IMR-90 (cell line): Measurements from ENCODE around the gene PRKACB. TPM values are rescaled to one million over a fixed set of nuclear protein-coding genes. Genes with fewer than 3 reads are reported as not detected.
A peak's percentile ranks its signal among the peaks of the same experiment; 100 is the strongest.

Experiments used
- ATAC-seq: fragments of 200-7000 bp; cut with Tn5 transposase; 2 replicates; pipeline ENCODE4 v1.9.1; 2020; ENCODE audit warnings: low read depth, mild to moderate bottlenecking, moderate library complexity
- Bru-seq: library from RNA; stranded (reverse); fragments of 400-500 nt; gene quantifications from one replicate; lab custom pipeline; 2021; lab: Mats Ljungman, UMichigan
- BruChase-seq, 2 experiments: library from RNA; stranded (reverse); fragments of 400-500 nt; gene quantifications; one replicate each; lab custom pipeline; 2021; lab: Mats Ljungman, UMichigan
- BruUV-seq: library from RNA; stranded (reverse); fragments of 400-500 nt; replicated peaks from 2 replicates; lab custom pipeline; 2021; lab: Mats Ljungman, UMichigan
- CTCF ChIA-PET: fragments of 300-600 bp; formaldehyde crosslinking; extraction: SDS; loops from one replicate; lab custom pipeline; 2021; ENCODE audit warnings: antibody characterized with exemption; lab: Yijun Ruan, JAX
- POLR2A ChIA-PET: fragments of 300-600 bp; sonication (Branson Sonifier 250); formaldehyde crosslinking; loops from one replicate; lab custom pipeline; 2022; ENCODE audit warnings: antibody characterized with exemption; ENCODE audit not compliant: unreplicated experiment; lab: Charles Lee
- DNase-seq: peaks from one replicate; pipeline ENCODE4 v3.0.0; 2013
- H2AFZ ChIP-seq: replicated peaks from 2 replicates; pipeline ENCODE3; 2013; ENCODE audit warnings: low read length, mild to moderate bottlenecking; ENCODE audit not compliant: poor library complexity
- H2AK5ac ChIP-seq: 2 replicates; pipeline ENCODE4 v1.6.1; 2013; ENCODE audit warnings: low read depth, low read length, inconsistent platforms
- H2AK9ac ChIP-seq: replicated peaks from 2 replicates; pipeline ENCODE3; 2013; ENCODE audit warnings: mild to moderate bottlenecking, low read depth, low read length, moderate library complexity; ENCODE audit not compliant: poor library complexity
- H2BK120ac ChIP-seq: 2 replicates; pipeline ENCODE4 v1.6.1; 2013; ENCODE audit warnings: low read depth, low read length, inconsistent platforms
- H2BK15ac ChIP-seq: 3 replicates; pipeline ENCODE4 v1.6.1; 2013; ENCODE audit warnings: low read depth, low read length, inconsistent platforms
- H2BK20ac ChIP-seq: 2 replicates; pipeline ENCODE4 v1.6.1; 2013; ENCODE audit warnings: low read depth, mild to moderate bottlenecking, inconsistent platforms, low read length, moderate library complexity
- H2BK5ac ChIP-seq: 2 replicates; pipeline ENCODE4 v1.6.1; 2013; ENCODE audit warnings: mild to moderate bottlenecking, low read depth, low read length, inconsistent platforms; ENCODE audit not compliant: poor library complexity, severe bottlenecking
- H3K14ac ChIP-seq: replicated peaks from 2 replicates; pipeline ENCODE4 v1.6.1; 2013; ENCODE audit warnings: low read depth, low read length, inconsistent platforms
- H3K18ac ChIP-seq: 2 replicates; pipeline ENCODE4 v1.6.1; 2013; ENCODE audit warnings: low read depth, low read length, control low read depth
- H3K23ac ChIP-seq: 2 replicates; pipeline ENCODE4 v1.6.1; 2013; ENCODE audit warnings: low read depth, low read length, inconsistent platforms
- H3K27ac ChIP-seq: 2 replicates; pipeline ENCODE4 v1.5.1; 2013; ENCODE audit warnings: mild to moderate bottlenecking, control low read depth, low read length; ENCODE audit not compliant: insufficient read depth
- H3K27me3 ChIP-seq: 2 replicates; pipeline ENCODE4 v1.6.1; 2013; ENCODE audit warnings: low read length; ENCODE audit not compliant: control insufficient read depth, insufficient read depth
- H3K36me3 ChIP-seq: 2 replicates; pipeline ENCODE4 v1.6.1; 2013; ENCODE audit warnings: low read length, mixed read lengths; ENCODE audit not compliant: control insufficient read depth, insufficient read depth
- H3K4ac ChIP-seq: 2 replicates; pipeline ENCODE4 v1.6.1; 2013; ENCODE audit warnings: low read depth, low read length, inconsistent platforms
- H3K4me1 ChIP-seq: 2 replicates; pipeline ENCODE4 v1.6.1; 2013; ENCODE audit warnings: low read length, mixed read lengths; ENCODE audit not compliant: control insufficient read depth, insufficient read depth
- H3K4me2 ChIP-seq: 2 replicates; pipeline ENCODE4 v1.6.1; 2013; ENCODE audit warnings: low read depth, mild to moderate bottlenecking, control low read depth, low read length, moderate library complexity
- H3K4me3 ChIP-seq: 2 replicates; pipeline ENCODE4 v1.5.1; 2013; ENCODE audit warnings: low read depth, mild to moderate bottlenecking, control low read depth, low read length, moderate library complexity; ENCODE audit not compliant: insufficient read depth
- H3K56ac ChIP-seq: 2 replicates; pipeline ENCODE4 v1.6.1; 2013; ENCODE audit warnings: low read length, inconsistent platforms; ENCODE audit not compliant: insufficient read depth; ENCODE audit errors: extremely low read depth
- H3K79me1 ChIP-seq, 2 experiments: 2 replicates each; pipeline ENCODE4 v1.6.1; 2013; ENCODE audit warnings: low read length in 2 of 2, inconsistent platforms in 1 of 2, low read depth in 1 of 2
- H3K9ac ChIP-seq: 2 replicates; pipeline ENCODE4 v1.6.1; 2013; ENCODE audit warnings: low read depth, low read length, control low read depth
- H3K9me1 ChIP-seq: 2 replicates; pipeline ENCODE4 v1.6.1; 2013; ENCODE audit warnings: low read length, inconsistent platforms; ENCODE audit not compliant: insufficient read depth
- H3K9me3 ChIP-seq: 2 replicates; pipeline ENCODE4 v1.6.1; 2013; ENCODE audit warnings: low read length; ENCODE audit not compliant: control insufficient read depth, insufficient read depth
- H4K20me1 ChIP-seq: 2 replicates; pipeline ENCODE4 v1.6.1; 2013; ENCODE audit warnings: low read length, inconsistent platforms; ENCODE audit not compliant: insufficient read depth
- H4K5ac ChIP-seq: 2 replicates; pipeline ENCODE4 v1.6.1; 2013; ENCODE audit warnings: mild to moderate bottlenecking, low read depth, low read length, control low read depth
- H4K8ac ChIP-seq, 2 experiments: 2 replicates each; pipeline ENCODE4 v1.6.1; 2013; ENCODE audit warnings: low read depth in 2 of 2, low read length in 2 of 2, control low read depth in 1 of 2, inconsistent platforms in 1 of 2
- H4K91ac ChIP-seq: 2 replicates; pipeline ENCODE4 v1.6.1; 2013; ENCODE audit warnings: low read depth, low read length, inconsistent platforms; ENCODE audit not compliant: insufficient read depth
- BHLHE40 ChIP-seq: fragments of 150-350 bp; IDR thresholded peaks from 2 replicates; pipeline ENCODE4 v1.6.1; 2016; ENCODE audit warnings: mild to moderate bottlenecking, low read depth, low read length
- CHD1 ChIP-seq: IDR thresholded peaks from 2 replicates; pipeline ENCODE4 v1.6.1; 2012; ENCODE audit warnings: low read depth, low read length, improper control_type of control experiment
- FOS ChIP-seq: fragments of 150-350 bp; IDR thresholded peaks from 2 replicates; pipeline ENCODE4 v1.6.1; 2016; ENCODE audit warnings: low read depth, low read length
- MAFK ChIP-seq: IDR thresholded peaks from 2 replicates; pipeline ENCODE4 v1.6.1; 2012; ENCODE audit warnings: low read depth, low read length, improper control_type of control experiment
- NFE2L2 ChIP-seq: fragments of 150-350 bp; IDR thresholded peaks from 2 replicates; pipeline ENCODE4 v1.6.1; 2016; ENCODE audit warnings: low read depth, mild to moderate bottlenecking, low read length
- RAD21 ChIP-seq: IDR thresholded peaks from 2 replicates; pipeline ENCODE4 v1.6.1; 2012; ENCODE audit warnings: low read length, improper control_type of control experiment
- RFX5 ChIP-seq: IDR thresholded peaks from 2 replicates; pipeline ENCODE4 v1.8.0; 2012; ENCODE audit warnings: low read depth, mild to moderate bottlenecking, low read length, moderate library complexity
- WGBS, 2 experiments: methylation state at CpG; one replicate each; pipeline versions ENCODE4 v1.1.5 to v1.1.7; 2013; ENCODE audit warnings: missing lambda C conversion rate in 2 of 2; ENCODE audit not compliant: insufficient read length in 1 of 2; ENCODE audit errors: extremely low coverage in 2 of 2; 5-methylcytosine and 5-hydroxymethylcytosine counted together
- dilution Hi-C: fragments of 300-500 bp; cut with HindIII; formaldehyde crosslinking; loops from one replicate; pipeline ENCODE4 v1.14.3; 2018; ENCODE audit warnings: low sequenced_read_pairs; ENCODE audit not compliant: unreplicated experiment
- in situ Hi-C: fragments of 300-500 bp; cut with MboI; formaldehyde crosslinking; loops from 3 replicates; pipeline ENCODE4 v1.14.3; 2019; ENCODE audit warnings: low sequenced_read_pairs, inconsistent platforms, mixed read lengths
- intact Hi-C: fragments of 100-400 bp; cut with micrococcal nuclease; formaldehyde crosslinking; loops from 2 replicates; pipeline ENCODE4 v1.10.0; 2022
- long read RNA-seq: library from polyadenylated mRNA; unstranded; transcript quantifications from one replicate; pipeline ENCODE4 v2.0.0, GENCODE V29; 2021; ENCODE audit not compliant: unreplicated experiment
- polyA plus RNA-seq, 3 experiments: library from polyadenylated mRNA; depleted of rRNA; stranded (reverse); fragments of >200 nt; gene quantifications; 2 replicates each; pipeline ENCODE4 v1.2.3, GENCODE V29; 2012; ENCODE audit warnings: low replicate concordance in 1 of 3
- total RNA-seq: library from RNA; depleted of rRNA; stranded (reverse); fragments of >200 nt; gene quantifications from 2 replicates; pipeline ENCODE4 v1.2.3, GENCODE V29; 2012; rRNA removed
- TF ChIP-seq, protein P1 (sequence below): fragments of 150-350 bp; IDR thresholded peaks from 2 replicates; pipeline ENCODE4 v1.6.1; 2016; ENCODE audit warnings: low read depth, mild to moderate bottlenecking, low read length, moderate library complexity, borderline replicate concordance
- TF ChIP-seq, protein P2 (sequence below): fragments of 150-350 bp; IDR thresholded peaks from 2 replicates; pipeline ENCODE4 v1.6.1; 2017; ENCODE audit warnings: mild to moderate bottlenecking, antibody characterized with exemption, low read length, low read depth
- TF ChIP-seq, protein P3 (sequence below): conservative IDR thresholded peaks from 2 replicates; pipeline ENCODE4 v1.5.1; 2012; ENCODE audit warnings: mild to moderate bottlenecking, low read depth, low read length, improper control_type of control experiment

The PRKACB gene
- 8.2 and 14.2 TPM in 2 replicates for total RNA-seq
- polyA plus RNA-seq (2012; rRNA removed), result 5.8 and 8.3 TPM in 2 replicates
- polyA plus RNA-seq (2012; cell fraction: cytosol; rRNA removed), result 1.3 and 1.7 TPM in 2 replicates
- 0.59 and 7.0 TPM in 2 replicates for polyA plus RNA-seq (2012; cell fraction: nucleus; rRNA removed; ENCODE audit: low replicate concordance)
- percentile 73 among the genes with signal in this experiment for Bru-seq, nascent RNA
- BruChase-seq, experiment 1, labeled RNA remaining after a 6-hour chase, result percentile 60 among the genes with signal in this experiment
- BruChase-seq, experiment 2, labeled RNA remaining after a 2-hour chase, result percentile 72 among the genes with signal in this experiment
- long read RNA-seq, full-length matches to known transcripts, result 58 of 66 reads
- long read RNA-seq, partial matches to known transcripts, result 1 of 66 reads
- long read RNA-seq, other reads (novel, unspliced or antisense), result 7 of 66 reads

DNA sequence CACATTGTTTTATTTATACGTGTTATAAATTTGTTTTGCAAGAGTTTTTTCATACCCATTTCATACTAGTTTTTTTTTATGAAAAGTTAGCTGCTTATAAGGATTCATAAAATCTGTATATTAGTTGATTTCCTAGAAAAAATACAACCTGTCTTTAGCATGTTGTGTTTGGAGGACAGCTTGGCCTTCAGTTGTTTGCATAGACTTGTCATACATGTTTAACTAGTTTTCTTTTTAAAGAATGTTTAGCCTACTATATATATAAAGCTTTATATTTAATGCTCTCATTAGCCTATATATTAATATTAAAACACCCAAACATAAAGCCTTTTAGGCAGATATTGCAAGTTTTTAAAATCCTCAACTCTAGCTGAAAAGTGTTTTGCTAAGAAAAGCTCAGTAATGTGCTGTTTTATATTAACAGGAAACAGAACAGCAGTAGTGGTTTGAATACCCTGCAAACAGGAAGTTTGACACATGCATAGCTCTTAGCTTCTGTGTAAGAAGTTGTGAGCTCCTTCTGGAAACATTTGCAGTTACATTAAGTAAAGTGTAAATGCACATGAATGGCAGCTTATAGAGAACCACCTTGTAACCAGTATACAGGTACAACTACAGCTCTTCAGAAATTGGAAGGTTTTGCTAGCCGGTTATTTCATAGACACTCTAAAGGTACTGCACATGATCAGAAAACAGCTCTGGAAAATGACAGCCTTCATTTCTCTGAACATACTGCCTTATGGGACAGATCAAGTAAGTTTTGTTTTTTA, at the start of gene PRKACB:
PRKACB (plus strand) TSS at position 476 of the 770 bp plus-strand sequence; CDS start at position 567, 91 bp downstream.
- peak; percentile 62 for DNase-seq
- Histone ChIP-seq H2AFZ (no peak within 1 kb of the TSS), H3K4ac (peak within 1 kb of the TSS; percentile 50; the same call in 1 of the 2 replicates), H2BK5ac (peak within 1 kb of the TSS; percentile 76), H2AK5ac (no peak within 1 kb of the TSS), H3K9me1 (no peaks in the 10 kb centered on the region), H3K9me3 (no peaks in the 10 kb centered on the region), H4K20me1 (no peaks in the 10 kb centered on the region), H3K27me3 (no peaks in the 10 kb centered on the region), H4K91ac (no peak within 1 kb of the TSS), H2BK120ac (peak within 1 kb of the TSS; percentile 38; the same call in 1 of the 2 replicates), H3K9ac (no peak within 1 kb of the TSS), H3K56ac (no peak within 1 kb of the TSS), H3K36me3 (no peaks in the 10 kb centered on the region), H3K4me3 (no peak within 1 kb of the TSS), H3K4me1 (peaks cover 5% of the 10 kb centered on the region), H2BK15ac (peak within 1 kb of the TSS; percentile 41; the same call in 1 of the 3 replicates), H3K18ac (peak within 1 kb of the TSS; percentile 85; the same call in 1 of the 2 replicates), H4K5ac (peak within 1 kb of the TSS; percentile 85; the same call in 1 of the 2 replicates), H3K79me1 (peaks cover 6 to 13% of the 10 kb centered on the region in 2 experiments; a peak in 3 of 4 replicates), H2AK9ac (no peak within 1 kb of the TSS), H3K23ac (peak within 1 kb of the TSS; percentile 11; the same call in 1 of the 2 replicates), H3K4me2 (peak within 1 kb of the TSS; percentile 76; the same call in 1 of the 2 replicates), H4K8ac (peak within 1 kb of the TSS; percentile 16 to 60; a peak in 2 of 4 replicates), H3K14ac (peak within 1 kb of the TSS; percentile 58; the same call in 1 of the 2 replicates), H3K27ac (no peak within 1 kb of the TSS), H2BK20ac (peak within 1 kb of the TSS; percentile 75; the same call in 1 of the 2 replicates)
- POLR2A ChIA-PET, result interaction anchor here (0.6 kb wide), 1 partner anchor 222 kb away, joined by 3 read pairs; no protein-coding TSS in a partner anchor
- CTCF ChIA-PET, result interaction anchor here (0.6 to 1.5 kb wide), 6 partner anchors 158 to 399 kb away, joined by 3 to 5 read pairs (median 3); partner anchors contain the start of gene SAMD13
- BruUV-seq, result no TSS peak
- in situ Hi-C loops (loop anchor here (25.0 kb wide), 1 partner anchor 468 kb away; no protein-coding TSS in a partner anchor), dilution Hi-C loops (loop anchor here (25.0 kb wide), 1 partner anchor 293 kb away; no protein-coding TSS in a partner anchor), intact Hi-C loops (loop anchor here (2.0 to 5.0 kb wide), 4 partner anchors 363 to 793 kb away; partner anchors contain the start of genes GNG5 and SPATA1)
- no CpG with 5 or more reads among the region's 2 CpGs for WGBS, 2 experiments
- peak; percentile 68 for ATAC-seq
- no peak for TF ChIP-seq MAFK
- TF ChIP-seq, protein P1, sequence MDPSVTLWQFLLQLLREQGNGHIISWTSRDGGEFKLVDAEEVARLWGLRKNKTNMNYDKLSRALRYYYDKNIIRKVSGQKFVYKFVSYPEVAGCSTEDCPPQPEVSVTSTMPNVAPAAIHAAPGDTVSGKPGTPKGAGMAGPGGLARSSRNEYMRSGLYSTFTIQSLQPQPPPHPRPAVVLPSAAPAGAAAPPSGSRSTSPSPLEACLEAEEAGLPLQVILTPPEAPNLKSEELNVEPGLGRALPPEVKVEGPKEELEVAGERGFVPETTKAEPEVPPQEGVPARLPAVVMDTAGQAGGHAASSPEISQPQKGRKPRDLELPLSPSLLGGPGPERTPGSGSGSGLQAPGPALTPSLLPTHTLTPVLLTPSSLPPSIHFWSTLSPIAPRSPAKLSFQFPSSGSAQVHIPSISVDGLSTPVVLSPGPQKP, result no peak
- TF ChIP-seq BHLHE40, result no peak
- TF ChIP-seq FOS, result no peak
- TF ChIP-seq, protein P2, sequence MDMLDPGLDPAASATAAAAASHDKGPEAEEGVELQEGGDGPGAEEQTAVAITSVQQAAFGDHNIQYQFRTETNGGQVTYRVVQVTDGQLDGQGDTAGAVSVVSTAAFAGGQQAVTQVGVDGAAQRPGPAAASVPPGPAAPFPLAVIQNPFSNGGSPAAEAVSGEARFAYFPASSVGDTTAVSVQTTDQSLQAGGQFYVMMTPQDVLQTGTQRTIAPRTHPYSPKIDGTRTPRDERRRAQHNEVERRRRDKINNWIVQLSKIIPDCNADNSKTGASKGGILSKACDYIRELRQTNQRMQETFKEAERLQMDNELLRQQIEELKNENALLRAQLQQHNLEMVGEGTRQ, result no peak
- TF ChIP-seq RFX5, result no peak
- TF ChIP-seq, protein P3, sequence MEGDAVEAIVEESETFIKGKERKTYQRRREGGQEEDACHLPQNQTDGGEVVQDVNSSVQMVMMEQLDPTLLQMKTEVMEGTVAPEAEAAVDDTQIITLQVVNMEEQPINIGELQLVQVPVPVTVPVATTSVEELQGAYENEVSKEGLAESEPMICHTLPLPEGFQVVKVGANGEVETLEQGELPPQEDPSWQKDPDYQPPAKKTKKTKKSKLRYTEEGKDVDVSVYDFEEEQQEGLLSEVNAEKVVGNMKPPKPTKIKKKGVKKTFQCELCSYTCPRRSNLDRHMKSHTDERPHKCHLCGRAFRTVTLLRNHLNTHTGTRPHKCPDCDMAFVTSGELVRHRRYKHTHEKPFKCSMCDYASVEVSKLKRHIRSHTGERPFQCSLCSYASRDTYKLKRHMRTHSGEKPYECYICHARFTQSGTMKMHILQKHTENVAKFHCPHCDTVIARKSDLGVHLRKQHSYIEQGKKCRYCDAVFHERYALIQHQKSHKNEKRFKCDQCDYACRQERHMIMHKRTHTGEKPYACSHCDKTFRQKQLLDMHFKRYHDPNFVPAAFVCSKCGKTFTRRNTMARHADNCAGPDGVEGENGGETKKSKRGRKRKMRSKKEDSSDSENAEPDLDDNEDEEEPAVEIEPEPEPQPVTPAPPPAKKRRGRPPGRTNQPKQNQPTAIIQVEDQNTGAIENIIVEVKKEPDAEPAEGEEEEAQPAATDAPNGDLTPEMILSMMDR, result no peak
- TF ChIP-seq NFE2L2, result no peak
- no peak for TF ChIP-seq CHD1
- no peak for TF ChIP-seq RAD21
